Glutamatergic neuron (in vitro differentiated cells): ENCODE results near the gene AHDC1. TPM values are rescaled to one million over a fixed set of nuclear protein-coding genes. Genes with fewer than 3 reads are reported as not detected.

ENCODE experiments used
- DNase-seq: peaks from one replicate; pipeline ENCODE4 v3.0.0; 2022
- H3K27ac Mint-ChIP-seq: one replicate; pipeline ENCODE4 v1.8.0; 2020; ENCODE audit warnings: mild to moderate bottlenecking, mixed read lengths, inconsistent platforms; ENCODE audit not compliant: unreplicated experiment
- H3K27me3 Mint-ChIP-seq: one replicate; pipeline ENCODE4 v1.8.0; 2020; ENCODE audit warnings: mild to moderate bottlenecking, moderate library complexity, mixed read lengths, inconsistent platforms; ENCODE audit not compliant: unreplicated experiment
- H3K36me3 Mint-ChIP-seq: one replicate; pipeline ENCODE4 v1.8.0; 2020; ENCODE audit warnings: mild to moderate bottlenecking, mixed read lengths, inconsistent platforms; ENCODE audit not compliant: unreplicated experiment
- H3K4me1 Mint-ChIP-seq: one replicate; pipeline ENCODE4 v1.8.0; 2020; ENCODE audit warnings: mild to moderate bottlenecking, low read depth, mixed read lengths, inconsistent platforms; ENCODE audit not compliant: unreplicated experiment
- H3K4me3 Mint-ChIP-seq: one replicate; pipeline ENCODE4 v1.8.0; 2020; ENCODE audit warnings: mild to moderate bottlenecking, mixed read lengths, inconsistent platforms; ENCODE audit not compliant: unreplicated experiment
- H3K9me3 Mint-ChIP-seq: one replicate; pipeline ENCODE4 v1.8.0; 2020; ENCODE audit warnings: mild to moderate bottlenecking, moderate library complexity, mixed read lengths, inconsistent platforms; ENCODE audit not compliant: unreplicated experiment
- CTCF ChIP-seq: fragments of 200-600 bp; sonication (generic); IDR thresholded peaks from one replicate; pipeline ENCODE4 v1.5.0; 2021; ENCODE audit not compliant: partially characterized antibody, unreplicated experiment
- total RNA-seq: library from RNA; stranded (reverse); fragmentation: NEBNext Ultra II Directional; extraction: Animal tissue kit (Norgen Biotek cat#: 25700); gene quantifications from one replicate; pipeline ENCODE4 v1.2.1, GENCODE V29; 2021; ENCODE audit not compliant: unreplicated experiment

Gene AHDC1
- total RNA-seq, 1 donor from 2014 or later, result 131 TPM

GRCh38 chr1:27562021-27562420 lies 41.9 kb downstream of the AHDC1 start:
- H3K4me3 Mint-ChIP-seq, result peak overlapping the region; percentile 63

GRCh38 chr1:27561124-27561899 lies 42.6 kb downstream of the AHDC1 start:
- Mint-ChIP-seq H3K9me3 (peaks cover 19% of the 10 kb centered on the region), H3K4me3 (peak overlapping the region; percentile 76), H3K27me3 (peaks cover 28% of the 10 kb centered on the region), H3K4me1 (peaks cover 71% of the 10 kb centered on the region), H3K27ac (peak overlapping the region; percentile 77), H3K36me3 (no peaks in the 10 kb centered on the region)
- no peak for DNase-seq
- no peak for TF ChIP-seq CTCF

More at GRCh38 chr1:27562021-27562420, 41.9 kb downstream of the AHDC1 start:
- Mint-ChIP-seq H3K9me3 (peaks cover 19% of the 10 kb centered on the region), H3K27me3 (peaks cover 27% of the 10 kb centered on the region), H3K4me1 (peaks cover 72% of the 10 kb centered on the region), H3K36me3 (no peaks in the 10 kb centered on the region), H3K27ac (peak overlapping the region; percentile 77)
- no peak for TF ChIP-seq CTCF
- DNase-seq, result no peak

- DNase-seq, result no peak
- H3K27me3 Mint-ChIP-seq, result peaks cover 29% of the 10 kb centered on the region
- peaks cover 19% of the 10 kb centered on the region for H3K9me3 Mint-ChIP-seq
- peak overlapping the region; percentile 83 for H3K27ac Mint-ChIP-seq
- H3K36me3 Mint-ChIP-seq, result no peaks in the 10 kb centered on the region
- peak overlapping the region; percentile 76 for H3K4me3 Mint-ChIP-seq
- peaks cover 67% of the 10 kb centered on the region for H3K4me1 Mint-ChIP-seq
- TF ChIP-seq CTCF, result no peak
Observed at GRCh38 chr1:27560268-27561123, 43.4 kb downstream of the AHDC1 start.

GRCh38 chr1:27559466-27560030 lies 44.4 kb downstream of the AHDC1 start:
- Mint-ChIP-seq H3K36me3 (no peaks in the 10 kb centered on the region), H3K9me3 (peaks cover 18% of the 10 kb centered on the region), H3K4me1 (peaks cover 66% of the 10 kb centered on the region), H3K4me3 (peak overlapping the region; percentile 48), H3K27me3 (peaks cover 29% of the 10 kb centered on the region), H3K27ac (peak overlapping the region; percentile 83)
- DNase-seq, result no peak
- no peak for TF ChIP-seq CTCF
